ENCODE results near the gene BPIFB4.
"Not testable (repeated sequence)": the region's sequence is repeated elsewhere in the genome, so short reads cannot be mapped to it uniquely, and the experiment has no call there.

The BPIFB4 gene

DNA sequence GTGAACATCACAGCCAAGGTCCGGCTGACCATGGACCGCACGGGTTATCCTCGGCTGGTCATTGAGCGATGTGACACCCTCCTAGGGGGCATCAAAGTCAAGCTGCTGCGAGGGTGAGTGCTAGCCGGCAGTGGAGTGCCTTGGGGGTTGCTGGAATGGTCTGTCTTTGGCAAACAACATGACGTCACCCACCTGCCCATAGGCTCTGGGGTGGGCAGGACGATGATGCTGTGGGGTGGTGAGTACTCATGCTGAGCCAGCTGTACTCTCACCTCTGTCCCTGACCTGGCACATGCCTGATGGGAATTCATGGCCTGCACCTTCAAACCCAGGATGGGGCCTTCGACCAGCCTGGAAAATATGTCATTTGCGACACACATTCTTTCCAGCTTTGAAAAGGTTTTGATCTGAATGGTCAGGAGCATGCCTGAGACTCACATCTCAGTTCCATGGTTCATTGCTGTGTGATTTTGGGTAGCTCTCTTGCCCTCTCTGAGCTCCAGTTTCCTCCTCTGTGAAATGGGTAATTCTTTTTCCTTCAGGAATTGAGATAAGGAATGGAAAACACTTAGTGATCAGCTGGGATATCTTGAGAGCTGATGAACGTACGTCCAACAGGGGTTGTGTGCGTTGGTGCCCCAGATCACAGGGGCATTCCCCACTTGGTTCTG is 6.7 kb downstream of the BPIFB4 start:
- no peak for DNase-seq (ENCODE audit: low read depth)

DNA sequence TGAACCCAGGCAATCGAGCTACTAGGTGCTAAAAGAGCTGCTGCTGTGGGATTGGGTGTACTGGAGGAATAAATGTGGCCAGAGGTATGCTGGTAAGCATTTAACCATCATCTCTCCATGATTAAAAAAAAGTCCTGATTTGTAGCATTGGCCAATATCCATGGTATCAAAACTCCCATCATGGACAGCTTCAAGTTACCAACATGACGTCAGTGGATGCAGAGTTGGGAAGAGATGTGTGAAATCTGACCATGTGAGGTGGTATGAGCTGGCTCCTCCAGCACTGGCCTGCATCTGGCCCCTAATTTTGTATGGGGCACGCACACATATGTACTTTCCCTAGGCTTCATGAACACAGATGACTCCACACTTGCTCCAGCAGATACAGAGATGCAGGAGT is 11.7 kb downstream of the BPIFB4 start:
- DNase-seq (ENCODE audit: low read depth), result no peak

DNA sequence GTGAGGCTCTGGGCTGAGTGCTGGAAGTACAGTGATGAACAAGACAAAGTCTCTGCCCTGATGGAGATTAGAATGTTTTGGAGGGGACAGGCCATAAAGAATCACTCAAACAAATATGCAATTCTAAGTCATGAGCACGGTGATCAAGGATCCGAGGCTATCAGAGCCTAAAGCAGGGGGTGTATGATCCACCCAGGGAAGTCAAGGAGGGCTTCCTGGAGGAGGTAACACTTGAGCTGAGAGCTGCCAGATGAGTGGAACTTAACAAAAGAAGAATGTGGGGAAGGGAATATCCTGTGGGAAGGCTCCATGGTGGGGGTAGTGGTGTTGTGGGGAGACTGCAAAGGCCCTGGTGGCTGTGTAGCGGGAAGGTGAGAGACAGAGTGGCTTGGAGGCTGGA is 12.2 kb downstream of the BPIFB4 start:
- no peak for DNase-seq (ENCODE audit: low read depth)

DNA sequence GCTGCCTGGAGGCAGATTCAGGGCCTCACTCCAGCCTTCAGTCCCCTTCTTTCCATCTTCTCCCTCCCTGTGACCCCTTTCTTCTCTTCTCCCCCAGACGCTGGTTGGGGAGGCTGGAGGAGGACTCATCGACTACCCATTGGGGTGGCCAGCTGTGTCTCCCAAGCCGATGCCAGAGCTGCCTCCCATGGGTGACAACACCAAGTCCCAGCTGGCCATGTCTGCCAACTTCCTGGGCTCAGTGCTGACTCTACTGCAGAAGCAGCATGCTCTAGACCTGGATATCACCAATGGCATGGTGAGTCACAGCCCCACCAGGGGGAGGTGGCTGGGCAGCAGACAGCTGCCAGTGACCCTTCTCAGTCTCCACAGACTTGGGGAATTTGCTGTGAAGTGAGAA is 12.9 kb downstream of the BPIFB4 start:
- no peak for DNase-seq (ENCODE audit: low read depth)

DNA sequence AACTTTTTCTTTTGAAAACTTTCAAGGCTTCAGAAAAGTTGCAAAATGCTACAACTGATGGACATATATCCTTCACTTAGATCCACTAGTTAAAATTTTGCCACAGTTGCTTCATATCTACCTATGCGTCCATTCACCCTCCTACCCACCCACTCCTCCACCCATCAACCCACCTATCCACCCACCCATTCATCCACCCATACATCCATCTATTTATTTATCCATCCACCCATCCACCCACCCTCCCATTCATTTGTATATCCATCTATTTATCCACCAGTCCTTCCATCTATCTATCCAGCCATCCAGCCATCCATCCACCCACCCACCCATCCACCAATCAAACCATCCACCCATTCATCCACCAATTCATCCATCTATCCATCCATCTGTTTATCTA is 13.6 kb downstream of the BPIFB4 start:
- no peak for DNase-seq (ENCODE audit: low read depth)

DNA sequence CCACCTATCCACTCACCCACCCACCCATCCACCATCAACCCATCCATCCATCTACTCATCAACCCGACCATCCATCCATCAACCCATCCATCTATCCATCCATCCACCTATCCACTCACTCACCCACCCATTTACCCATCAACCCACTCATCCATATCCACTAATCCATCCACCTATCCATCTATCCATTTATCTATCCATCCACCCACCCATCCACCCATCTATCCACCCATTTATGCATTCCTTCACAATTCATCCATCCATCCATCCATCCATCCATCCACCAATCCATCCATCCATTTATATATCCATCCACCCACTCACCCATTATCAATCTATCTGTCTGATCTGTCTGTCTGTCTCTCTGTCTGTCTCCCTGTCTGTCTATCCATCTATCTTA is 14.1 kb downstream of the BPIFB4 start:
- no peak for DNase-seq (ENCODE audit: low read depth)

DNA sequence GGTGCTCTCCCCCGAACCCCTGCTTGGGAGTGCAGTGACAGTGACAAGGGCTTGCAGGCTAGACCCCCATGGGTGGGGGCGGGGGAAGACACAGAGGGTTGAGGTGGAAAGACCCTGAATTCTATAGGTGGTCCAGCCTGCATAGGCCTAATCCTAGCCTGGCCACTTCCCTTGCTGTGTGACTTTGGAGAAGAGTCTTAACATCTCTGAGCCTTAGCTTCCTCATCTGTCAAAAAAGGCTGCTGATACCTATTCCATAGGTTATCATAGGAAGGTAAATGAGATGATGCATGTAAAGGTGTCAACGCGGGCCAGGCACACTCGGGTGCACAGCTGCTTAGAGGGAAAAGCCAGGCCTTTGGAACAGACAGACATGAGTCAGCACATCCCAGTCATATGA is 15.8 kb downstream of the BPIFB4 start:
- no peak for DNase-seq (ENCODE audit: low read depth)

DNA sequence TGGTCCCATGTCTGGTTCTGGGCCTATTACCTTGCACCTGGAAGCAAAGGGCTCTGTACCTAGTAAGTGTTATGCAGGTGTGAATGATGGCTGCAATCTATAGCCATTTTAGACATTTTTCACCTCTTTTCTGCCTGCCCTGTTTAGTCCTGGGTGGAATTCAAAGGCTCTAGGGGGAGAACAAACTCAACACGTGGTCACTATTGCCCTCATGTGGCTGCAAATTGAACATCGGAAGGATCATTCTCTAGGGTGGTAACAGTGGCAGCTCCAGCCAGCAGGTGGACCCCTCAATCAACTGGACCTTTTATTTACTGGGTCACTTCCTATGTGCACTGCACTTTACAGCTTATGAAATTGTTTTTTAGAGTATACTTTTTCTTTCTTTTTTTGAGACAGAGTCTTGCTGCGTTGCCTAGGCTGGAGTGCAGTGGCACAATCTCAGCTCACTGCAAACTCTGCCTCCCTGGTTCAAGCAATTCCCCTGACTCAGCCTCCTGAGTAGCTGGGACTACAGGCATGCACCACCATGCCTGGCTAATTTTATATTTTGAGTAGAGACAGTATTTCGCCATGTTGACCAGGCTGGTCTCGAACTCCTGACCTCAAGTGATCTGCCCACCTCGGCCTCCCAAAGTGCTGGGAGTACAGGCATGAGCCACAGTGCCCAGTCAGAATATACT is 16.6 kb downstream of the BPIFB4 start:
- DNase-seq (ENCODE audit: low read depth), result peak; percentile 27

DNA sequence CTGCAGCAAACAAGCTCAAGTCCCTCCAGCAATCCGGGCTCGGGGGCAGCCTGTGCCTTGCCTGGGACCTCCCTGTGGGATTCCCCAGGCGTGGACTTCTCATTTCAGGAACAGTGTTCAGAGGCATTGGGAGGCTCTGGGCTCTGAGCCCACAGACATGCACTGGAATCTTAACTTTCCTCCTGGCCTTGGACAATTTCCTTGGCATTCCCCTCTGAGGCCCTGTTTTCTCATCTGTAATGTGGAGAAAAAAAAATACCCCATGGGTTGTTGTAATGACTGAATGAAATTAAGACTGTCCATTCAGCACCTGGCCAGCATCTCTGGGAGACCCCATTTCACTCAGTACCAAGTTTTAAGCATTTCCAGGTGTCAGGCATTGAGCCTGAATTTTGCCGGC is 17.6 kb downstream of the BPIFB4 start:
- DNase-seq (ENCODE audit: low read depth), result no peak

DNA sequence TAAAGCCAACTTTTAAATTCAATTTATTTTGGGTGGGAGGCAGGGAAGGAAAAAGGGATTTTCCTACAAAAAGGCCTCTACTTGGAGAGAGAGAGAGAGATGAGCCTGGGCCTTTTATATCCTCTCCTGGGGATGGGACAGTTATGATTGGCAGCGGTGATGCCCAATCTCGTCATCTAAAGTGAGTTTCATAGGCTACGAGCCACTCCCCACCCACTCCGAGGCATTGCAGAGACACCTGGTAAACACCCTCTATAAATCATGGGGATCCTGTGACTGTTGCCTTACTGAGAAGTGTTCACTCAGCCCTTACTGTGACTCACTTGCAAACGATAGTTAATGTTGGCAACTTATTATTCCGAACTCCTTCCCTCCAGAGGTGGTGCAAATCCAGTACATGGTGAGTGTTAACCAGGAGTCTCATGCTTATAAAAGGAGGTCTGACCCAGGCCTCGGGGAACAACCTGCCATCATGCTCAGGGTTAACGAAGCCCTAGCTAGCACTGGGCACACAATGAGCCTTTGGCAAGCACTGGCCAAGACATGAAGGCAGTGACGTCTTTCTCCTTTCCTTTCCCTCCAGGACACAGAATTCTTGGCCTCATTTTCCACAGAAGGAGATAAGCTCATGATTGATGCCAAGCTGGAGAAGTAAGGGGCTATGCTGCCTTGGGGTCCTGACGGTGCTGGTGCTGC is 20.5 kb downstream of the BPIFB4 start:
- no peak for DNase-seq (ENCODE audit: low read depth)

DNA sequence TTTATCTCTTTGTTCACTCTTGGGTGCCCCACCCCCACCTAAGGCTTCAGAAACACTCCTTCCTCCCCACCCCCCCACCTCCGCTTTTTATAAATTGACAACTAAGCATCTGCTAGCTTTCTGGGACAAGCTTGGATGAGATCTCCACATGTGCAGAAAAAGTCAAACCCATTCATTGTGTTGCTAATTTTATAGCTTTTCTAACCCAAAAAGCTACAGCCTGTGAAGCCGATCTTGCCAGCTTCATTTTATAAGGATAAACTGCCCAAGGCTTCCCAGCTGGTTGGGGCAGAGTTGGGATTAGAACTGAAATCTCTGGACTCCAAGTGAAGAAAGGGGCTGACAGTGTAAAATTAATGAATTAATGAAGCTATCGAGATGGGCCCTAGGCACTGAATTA is 24.1 kb downstream of the BPIFB4 start:
- DNase-seq (ENCODE audit: low read depth), result no peak

DNA sequence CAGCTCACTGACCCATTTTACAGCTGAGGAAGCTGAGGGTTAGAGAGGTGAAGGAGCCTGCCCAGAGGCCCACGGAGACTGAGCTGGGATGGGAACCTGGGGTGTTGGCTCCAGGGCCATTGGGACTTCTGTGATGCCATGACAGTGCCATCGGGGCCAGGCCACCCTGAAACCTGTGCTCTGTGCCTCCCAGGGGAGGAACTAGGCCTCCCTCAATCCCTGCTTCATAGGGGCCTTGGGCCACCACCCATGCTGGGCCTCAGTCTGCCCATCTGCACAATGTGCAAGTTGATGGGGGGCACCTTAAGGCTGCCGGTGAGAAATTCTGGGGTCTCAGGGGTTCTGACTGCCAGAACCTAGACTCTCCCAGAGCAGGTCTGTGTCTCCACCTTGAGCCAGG is 24.9 kb downstream of the BPIFB4 start:
- DNase-seq (ENCODE audit: low read depth), result no peak

DNA sequence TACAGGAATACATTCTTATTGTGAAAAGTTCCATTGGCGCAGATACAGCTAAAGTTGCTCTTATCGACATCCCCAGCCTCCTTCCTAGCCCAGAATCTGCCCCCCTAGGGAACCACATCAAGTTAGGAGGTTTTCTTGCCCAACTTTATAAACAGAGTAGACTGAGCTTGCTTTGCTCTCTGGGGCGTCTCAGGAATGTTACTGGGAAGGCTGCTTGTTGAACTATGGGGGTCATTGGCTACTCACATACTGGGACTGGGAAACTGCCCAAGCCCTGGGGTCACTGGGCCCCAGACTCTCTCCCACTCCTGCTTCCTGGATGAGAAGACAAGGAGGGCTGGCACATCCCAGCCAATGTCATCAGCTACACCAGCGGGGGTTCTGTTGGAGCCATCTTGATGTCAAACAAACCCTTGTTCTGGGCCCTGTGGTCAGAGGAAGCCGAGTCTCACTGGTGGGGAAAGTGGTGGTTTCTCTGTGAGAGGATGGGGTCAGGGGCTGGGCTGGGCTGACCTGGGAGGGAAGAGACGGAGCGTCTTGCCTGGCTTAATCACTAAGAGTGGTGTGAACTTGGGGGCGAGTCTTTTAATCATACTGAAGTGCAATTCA is 26.0 kb downstream of the BPIFB4 start:
- DNase-seq (ENCODE audit: low read depth), result no peak

DNA sequence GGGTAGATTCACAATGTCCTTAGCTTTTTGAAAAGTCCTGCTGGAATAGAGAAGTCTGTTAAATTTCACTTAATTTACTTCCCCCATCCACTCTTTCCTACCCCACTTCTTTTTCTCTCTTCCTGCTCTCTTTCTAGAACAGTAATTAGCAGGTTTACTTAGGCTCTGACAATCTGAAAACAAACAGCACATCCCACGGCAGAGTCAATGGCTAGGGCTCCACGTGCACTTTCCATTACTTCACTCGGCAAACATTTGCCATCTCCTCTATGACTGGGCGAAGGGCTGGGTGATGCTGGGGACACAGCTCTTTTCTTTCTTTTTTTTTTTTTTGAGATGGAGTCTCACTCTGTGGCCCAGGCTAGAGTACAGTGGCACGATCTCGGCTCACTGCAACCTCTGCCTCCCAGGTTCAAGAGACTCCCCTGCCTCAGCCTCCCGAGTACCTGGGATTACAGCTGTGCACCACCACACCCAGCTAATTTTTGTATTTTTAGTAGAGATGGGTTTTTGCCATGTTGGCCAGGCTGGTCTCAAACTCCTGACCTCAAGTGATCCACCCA is 26.7 kb downstream of the BPIFB4 start:
- not testable (repeated sequence) for DNase-seq (ENCODE audit: low read depth)

DNA sequence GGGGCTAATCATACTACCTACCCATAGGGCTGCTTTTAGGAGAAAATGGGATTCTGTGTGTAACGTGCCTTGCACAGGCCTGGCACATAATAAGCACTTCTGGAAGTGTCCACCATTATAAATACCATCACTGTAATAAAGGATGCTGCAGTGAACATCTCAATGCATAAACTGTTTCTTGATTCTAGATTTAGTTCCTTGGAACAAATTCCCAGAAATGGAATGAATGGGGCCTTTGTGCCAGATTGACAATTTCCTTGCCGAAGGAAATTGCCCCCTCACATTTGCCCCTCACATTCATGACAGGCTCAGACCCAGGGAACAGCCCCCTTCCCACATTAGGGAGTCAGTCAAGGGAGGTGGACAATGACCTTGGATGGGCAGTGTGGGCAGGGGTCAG is 29.2 kb downstream of the BPIFB4 start:
- no peak for DNase-seq (ENCODE audit: low read depth)

DNA sequence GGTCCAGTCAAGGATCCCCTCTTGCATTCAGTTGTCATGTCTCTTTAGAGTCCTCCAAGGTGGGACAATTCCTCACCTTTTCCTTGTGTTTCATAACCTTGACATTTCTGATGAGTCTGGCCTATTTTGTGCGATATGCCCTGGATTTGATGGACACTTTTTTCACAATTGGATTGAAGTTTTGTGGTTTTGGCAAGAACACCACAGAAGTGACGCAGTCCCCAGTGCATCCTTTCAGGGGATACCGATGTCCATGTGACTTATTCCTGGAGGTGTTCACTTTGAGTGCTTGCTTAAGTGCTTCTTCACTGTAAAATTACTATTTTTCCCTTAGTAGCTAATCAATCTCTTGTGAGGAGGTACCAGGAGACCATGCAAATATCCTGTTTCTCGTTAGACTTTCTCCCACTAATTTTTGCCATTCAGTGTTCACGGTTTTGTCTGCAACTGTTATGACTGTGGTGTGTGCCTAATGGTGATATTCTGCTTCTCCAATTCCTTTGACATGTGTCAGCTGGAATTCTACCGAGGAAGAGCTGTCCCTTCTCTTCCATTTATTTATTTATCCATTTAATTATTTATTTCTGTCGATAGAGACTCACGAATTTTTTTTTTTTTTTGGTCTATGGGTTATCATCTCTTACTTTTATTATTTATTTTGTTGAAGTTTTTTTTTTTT is 30.8 kb downstream of the BPIFB4 start:
- DNase-seq (ENCODE audit: low read depth), result no peak

DNA sequence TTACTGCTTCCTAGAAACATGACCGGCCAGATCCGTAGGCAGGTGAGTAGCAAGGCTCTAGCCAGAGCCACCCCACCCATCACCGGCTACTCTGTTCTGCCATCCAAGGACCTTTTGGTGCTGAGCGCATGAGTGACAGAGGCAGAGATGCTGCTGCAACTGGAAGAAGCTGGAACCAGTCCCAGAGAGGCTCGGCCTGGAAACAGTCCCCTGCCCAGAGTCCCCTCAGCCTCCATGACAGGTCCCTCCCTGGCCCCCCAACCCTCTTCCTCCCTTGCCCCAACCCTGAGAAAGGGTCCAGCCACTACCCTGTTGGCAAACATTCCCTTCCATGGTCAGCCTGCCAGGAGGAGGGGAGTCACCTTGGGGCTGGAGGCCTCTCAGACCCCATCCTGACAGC is 31.9 kb downstream of the BPIFB4 start:
- no peak for DNase-seq (ENCODE audit: low read depth)

DNA sequence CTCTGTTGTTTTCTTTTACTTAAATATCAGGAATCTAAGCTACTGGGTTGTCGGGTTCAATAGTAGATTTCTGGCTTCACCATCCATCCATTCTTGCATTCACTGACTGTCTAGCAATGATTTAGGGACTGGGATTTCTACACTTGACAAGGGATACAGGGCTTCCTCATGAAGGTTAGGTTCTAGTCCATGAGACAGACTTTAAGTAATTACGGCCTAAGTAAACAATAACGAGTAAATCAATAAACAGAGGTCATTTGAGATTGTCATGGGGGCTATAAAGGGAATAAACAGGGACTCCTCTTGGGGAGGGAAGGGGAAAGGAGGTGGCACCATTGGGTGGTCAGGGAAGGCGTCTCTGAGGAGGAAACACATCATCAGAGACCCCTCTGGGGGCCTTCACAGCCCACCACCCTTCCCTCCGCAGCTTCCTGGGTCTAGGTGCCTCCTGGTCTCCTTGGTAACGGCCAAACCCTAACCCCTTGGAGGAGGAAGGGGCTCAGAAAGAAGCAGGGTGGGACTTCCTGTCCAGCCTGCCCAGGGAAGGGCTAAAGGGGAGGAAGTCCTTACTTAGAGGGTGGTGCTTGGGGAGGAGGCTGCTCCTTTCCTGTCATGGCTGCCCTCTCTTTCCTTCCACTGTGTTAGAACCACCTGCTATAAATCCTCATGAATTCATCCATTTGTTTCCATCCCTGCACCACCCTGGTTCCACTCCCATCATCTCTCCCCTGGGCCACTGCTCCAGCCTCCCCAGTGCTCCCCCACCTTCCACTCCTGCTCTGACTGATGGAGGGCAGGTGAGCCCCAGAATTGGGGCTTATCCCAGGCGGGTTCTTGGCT is 33.3 kb downstream of the BPIFB4 start:
- DNase-seq (ENCODE audit: low read depth), result no peak

DNA sequence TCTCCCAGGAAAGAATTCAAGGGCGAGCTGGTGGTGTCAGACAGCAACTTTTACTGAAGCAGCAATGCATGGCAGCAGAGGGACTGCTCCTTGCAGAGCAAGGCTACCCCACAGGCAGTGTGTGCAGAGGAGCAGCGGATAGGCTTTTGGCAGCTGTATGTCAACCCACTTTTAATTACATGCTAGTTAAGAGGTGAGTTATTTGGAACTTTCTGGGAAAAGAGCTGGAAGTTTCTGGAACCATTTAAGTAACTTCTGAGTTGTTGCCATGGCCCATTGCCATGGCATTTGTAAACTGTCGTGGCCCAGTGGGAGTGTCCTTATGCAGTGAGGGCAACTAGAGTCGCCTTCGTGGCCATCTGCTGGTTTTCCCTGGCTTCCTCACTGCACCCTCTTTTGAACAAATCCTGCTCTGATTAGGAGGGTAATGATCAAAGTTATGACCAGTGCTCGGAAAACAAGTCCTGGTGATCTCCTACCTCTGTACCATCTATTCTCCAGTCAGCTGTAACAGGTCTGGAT is 34.0 kb downstream of the BPIFB4 start:
- no peak for DNase-seq (ENCODE audit: low read depth)

DNA sequence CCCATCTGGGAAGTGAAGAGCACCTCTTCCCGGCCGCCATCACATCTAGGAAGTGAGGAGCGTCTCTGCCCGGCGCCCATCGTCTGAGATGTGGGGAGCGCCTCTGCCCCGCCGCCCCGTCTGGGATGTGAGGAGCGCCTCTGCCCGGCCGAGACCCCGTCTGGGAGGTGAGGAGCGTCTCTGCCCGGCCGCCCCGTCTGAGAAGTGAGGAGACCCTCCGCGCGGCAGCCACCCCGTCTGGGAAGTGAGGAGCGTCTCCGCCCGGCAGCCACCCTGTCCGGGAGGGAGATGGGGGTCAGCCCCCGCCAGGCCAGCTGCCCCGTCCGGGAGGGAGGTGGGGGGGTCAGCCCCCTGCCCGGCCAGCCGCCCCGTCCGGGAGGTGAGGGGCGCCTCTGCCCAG is 36.1 kb downstream of the BPIFB4 start:
- DNase-seq (ENCODE audit: low read depth), result not testable (repeated sequence)

Measured in activated T-cell treated with anti-CD3 and anti-CD28 coated beads for 24 hours (primary cell).